ENCODE data around the gene OGFOD2. TPM values are rescaled to one million over a fixed set of nuclear protein-coding genes. Genes with fewer than 3 reads are reported as not detected.
A peak's percentile ranks its signal among the peaks of the same experiment; 100 is the strongest.
"Not testable (repeated sequence)": the region's sequence is repeated elsewhere in the genome, so short reads cannot be mapped to it uniquely, and the experiment has no call there.

The OGFOD2 gene
- total and polyA plus RNA-seq, 4 donors = 8.0 to 18.6 (median 12.3) TPM

DNA sequence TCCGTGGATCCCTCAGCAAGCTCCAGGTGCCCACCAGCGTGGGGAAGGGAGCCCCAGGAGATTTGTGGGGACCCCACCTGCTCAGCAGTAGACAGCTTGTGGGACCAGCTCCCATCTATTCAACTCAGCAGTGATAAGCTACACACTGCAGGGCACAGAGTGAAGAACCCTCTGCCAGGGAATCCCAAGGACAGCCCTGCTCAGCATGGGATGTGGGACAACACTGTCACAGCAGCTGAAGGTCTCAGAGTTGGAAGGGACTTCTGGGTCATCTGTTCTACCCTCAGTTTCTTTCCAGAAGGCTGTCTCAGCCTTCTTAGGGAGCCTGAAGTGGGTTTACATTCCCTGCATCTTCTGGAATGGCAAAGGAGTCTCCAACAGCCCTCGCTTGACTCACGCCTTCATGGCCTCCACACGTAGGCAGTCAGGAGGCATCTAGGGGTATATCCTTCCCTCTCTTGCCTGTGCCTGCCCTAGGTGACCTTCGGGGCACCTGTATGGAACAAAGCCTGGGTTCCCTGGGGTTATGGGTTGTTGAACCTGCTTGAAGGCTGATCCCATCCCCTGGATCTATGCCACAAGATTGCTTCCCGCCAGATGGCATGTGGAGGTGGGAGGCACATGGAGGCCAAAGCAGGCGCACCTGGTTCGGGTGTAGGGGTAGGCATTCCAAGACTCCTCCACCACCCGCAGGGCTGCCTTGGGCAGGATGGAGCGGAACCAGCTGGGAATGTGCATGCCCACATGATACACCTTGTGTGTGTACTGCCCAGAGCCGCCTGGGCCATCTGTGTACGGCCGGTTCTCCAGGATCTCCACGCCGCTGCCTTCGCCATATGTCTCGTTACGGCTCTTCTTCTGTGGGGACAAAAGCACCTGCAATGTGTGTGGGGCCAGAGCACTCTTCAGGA lies 38.4 kb downstream of the OGFOD2 start:
- 98% methylated on average over 19 of the region's 19 CpGs for WGBS
- H3K27me3 ChIP-seq (ENCODE audit: control insufficient read depth in 4 of 4, insufficient read depth in 4 of 4, low read length in 3 of 4) = no peaks in the 10 kb centered on the region
- H3K9ac ChIP-seq (ENCODE audit: low read depth in 1 of 2, low read length in 2 of 2) = no peak overlapping the region
- no peak overlapping the region for H3K27ac ChIP-seq (ENCODE audit: low read depth in 1 of 2, low read length in 2 of 2)
- H3K4me1 ChIP-seq (ENCODE audit: control insufficient read depth in 4 of 4, insufficient read depth in 4 of 4, low read length in 3 of 4) = peaks cover 0 to 3% (median under 1%) of the 10 kb centered on the region in 4 donors
- H3K36me3 ChIP-seq (ENCODE audit: control insufficient read depth in 4 of 4, insufficient read depth in 3 of 4, low read depth in 1 of 4, low read length in 3 of 4) = peaks cover 0 to 32% (median 9%) of the 10 kb centered on the region in 4 donors
- no peaks in the 10 kb centered on the region for H3K9me3 ChIP-seq (ENCODE audit: control insufficient read depth in 4 of 4, low read length in 3 of 4)
- H3K4me3 ChIP-seq (ENCODE audit: low read depth in 1 of 3, low read length in 3 of 3) = no peak overlapping the region
- DNase-seq (ENCODE audit: low spot score) = no peak
- TF ChIP-seq FOXA2 (IDR thresholded peaks at IDR 0.05) (no peak), RAD21 (IDR thresholded peaks at IDR 0.05) (no peak), YY1 (IDR thresholded peaks at IDR 0.05) (no peak), EGR1 (IDR thresholded peaks at IDR 0.05; ENCODE audit: low read depth in 2 of 2) (no peak), FOXA1 (IDR thresholded peaks at IDR 0.05) (no peak)
- TF ChIP-seq, protein P1, sequence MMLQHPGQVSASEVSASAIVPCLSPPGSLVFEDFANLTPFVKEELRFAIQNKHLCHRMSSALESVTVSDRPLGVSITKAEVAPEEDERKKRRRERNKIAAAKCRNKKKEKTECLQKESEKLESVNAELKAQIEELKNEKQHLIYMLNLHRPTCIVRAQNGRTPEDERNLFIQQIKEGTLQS (IDR thresholded peaks at IDR 0.05) = no peak
- TF ChIP-seq, protein P2, sequence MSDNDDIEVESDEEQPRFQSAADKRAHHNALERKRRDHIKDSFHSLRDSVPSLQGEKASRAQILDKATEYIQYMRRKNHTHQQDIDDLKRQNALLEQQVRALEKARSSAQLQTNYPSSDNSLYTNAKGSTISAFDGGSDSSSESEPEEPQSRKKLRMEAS (IDR thresholded peaks at IDR 0.05) = no peak

DNA sequence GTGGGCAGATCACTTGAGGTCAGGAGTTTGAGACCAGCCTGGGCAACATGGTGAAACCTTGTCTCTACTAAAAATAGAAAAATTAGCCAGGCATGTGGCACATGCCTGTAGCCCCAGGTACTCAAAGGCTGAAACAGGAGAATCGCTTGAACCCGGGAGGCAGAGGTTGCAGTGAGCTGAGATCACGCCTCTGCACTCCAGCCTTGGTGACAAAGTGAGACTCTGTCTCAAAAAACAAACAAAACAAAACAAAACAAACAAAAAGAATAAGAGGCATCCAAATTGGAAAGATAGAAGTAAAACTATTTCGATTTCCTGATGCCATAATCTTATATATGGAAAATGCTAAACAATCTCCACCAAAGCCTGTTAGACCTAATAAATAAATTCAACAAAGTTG lies 39.4 kb downstream of the OGFOD2 start:
- H3K36me3 ChIP-seq (ENCODE audit: control insufficient read depth in 4 of 4, insufficient read depth in 3 of 4, low read depth in 1 of 4, low read length in 3 of 4) = peaks cover 0 to 22% (median under 1%) of the 10 kb centered on the region in 4 donors
- not testable (repeated sequence) for H3K27ac ChIP-seq (ENCODE audit: low read depth in 1 of 2, low read length in 2 of 2); DNase-seq (ENCODE audit: low spot score); H3K9me3 ChIP-seq (ENCODE audit: control insufficient read depth in 4 of 4, low read length in 3 of 4); H3K9ac ChIP-seq (ENCODE audit: low read depth in 1 of 2, low read length in 2 of 2); H3K4me3 ChIP-seq (ENCODE audit: low read depth in 1 of 3, low read length in 3 of 3); H3K27me3 ChIP-seq (ENCODE audit: control insufficient read depth in 4 of 4, insufficient read depth in 4 of 4, low read length in 3 of 4); H3K4me1 ChIP-seq (ENCODE audit: control insufficient read depth in 4 of 4, insufficient read depth in 4 of 4, low read length in 3 of 4)
- TF ChIP-seq HNF4A (conservative IDR thresholded peaks at IDR 0.05) = peak in 1 of 2 donors; percentile 58
- TF ChIP-seq RXRA (IDR thresholded peaks at IDR 0.05) = peak in 1 of 2 donors; percentile 57
- 44% methylated on average over 4 of the region's 4 CpGs for WGBS

DNA sequence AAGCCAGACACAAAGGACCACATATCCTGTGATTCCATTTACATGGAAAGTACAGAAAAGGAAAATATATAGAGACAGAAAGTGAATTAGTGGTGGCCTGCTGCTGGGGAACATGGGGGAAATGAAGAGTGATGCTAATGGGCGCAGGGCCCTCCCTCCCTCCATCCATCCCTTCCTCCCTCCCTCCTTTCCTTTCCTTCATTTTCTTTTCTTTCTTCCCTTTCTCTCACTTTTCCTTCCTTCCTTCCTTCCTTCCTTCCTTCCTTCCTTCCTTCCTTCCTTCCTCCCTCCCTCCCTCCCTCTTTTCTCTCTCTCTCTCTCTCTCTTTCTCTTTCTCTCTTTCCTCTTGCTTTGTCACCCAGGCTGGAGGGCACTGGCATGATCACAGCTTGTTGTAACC lies 42.7 kb downstream of the OGFOD2 start:
- H3K36me3 ChIP-seq (ENCODE audit: control insufficient read depth in 4 of 4, insufficient read depth in 3 of 4, low read depth in 1 of 4, low read length in 3 of 4) = peaks cover 0 to 4% (median 0%) of the 10 kb centered on the region in 4 donors
- no peak overlapping the region for H3K4me3 ChIP-seq (ENCODE audit: low read depth in 1 of 3, low read length in 3 of 3)
- TF ChIP-seq FOXA2 (IDR thresholded peaks at IDR 0.05) = no peak
- peaks cover 0 to 8% (median 6%) of the 10 kb centered on the region in 4 donors for H3K4me1 ChIP-seq (ENCODE audit: control insufficient read depth in 4 of 4, insufficient read depth in 4 of 4, low read length in 3 of 4)
- no peak for DNase-seq (ENCODE audit: low spot score)
- H3K9ac ChIP-seq (ENCODE audit: low read depth in 1 of 2, low read length in 2 of 2) = no peak overlapping the region
- WGBS = 98% methylated on average over 1 of the region's 1 CpG
- no peaks in the 10 kb centered on the region for H3K27me3 ChIP-seq (ENCODE audit: control insufficient read depth in 4 of 4, insufficient read depth in 4 of 4, low read length in 3 of 4)
- H3K27ac ChIP-seq (ENCODE audit: low read depth in 1 of 2, low read length in 2 of 2) = no peak overlapping the region
- H3K9me3 ChIP-seq (ENCODE audit: control insufficient read depth in 4 of 4, low read length in 3 of 4) = no peaks in the 10 kb centered on the region

DNA sequence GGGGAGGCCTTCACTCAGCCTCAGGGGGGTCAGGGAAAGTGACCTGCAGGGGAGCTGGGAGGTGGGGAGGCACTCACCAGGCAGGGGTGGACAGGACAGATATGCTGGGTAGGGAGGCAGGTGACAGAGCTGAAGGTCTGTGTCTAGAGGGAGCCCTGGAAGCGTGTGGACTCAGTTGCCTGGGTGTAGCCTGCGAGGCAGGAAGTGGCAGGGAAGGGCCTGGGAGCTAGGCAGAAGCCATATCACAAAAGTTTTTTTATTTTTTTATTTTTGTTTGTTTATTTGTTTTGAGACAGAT lies 44.7 kb downstream of the OGFOD2 start:
- H3K9ac ChIP-seq (ENCODE audit: low read depth in 1 of 2, low read length in 2 of 2) = no peak overlapping the region
- H3K4me3 ChIP-seq (ENCODE audit: low read depth in 1 of 3, low read length in 3 of 3) = no peak overlapping the region
- H3K4me1 ChIP-seq (ENCODE audit: control insufficient read depth in 4 of 4, insufficient read depth in 4 of 4, low read length in 3 of 4) = peaks cover 0 to 10% (median 6%) of the 10 kb centered on the region in 4 donors
- no peaks in the 10 kb centered on the region for H3K27me3 ChIP-seq (ENCODE audit: control insufficient read depth in 4 of 4, insufficient read depth in 4 of 4, low read length in 3 of 4)
- no peaks in the 10 kb centered on the region for H3K9me3 ChIP-seq (ENCODE audit: control insufficient read depth in 4 of 4, low read length in 3 of 4)
- DNase-seq (ENCODE audit: low spot score) = no peak
- H3K27ac ChIP-seq (ENCODE audit: low read depth in 1 of 2, low read length in 2 of 2) = peak overlapping the region in 1 of 2 donors; percentile 2
- no peaks in the 10 kb centered on the region for H3K36me3 ChIP-seq (ENCODE audit: control insufficient read depth in 4 of 4, insufficient read depth in 3 of 4, low read depth in 1 of 4, low read length in 3 of 4)
- 86% methylated on average over 2 of the region's 2 CpGs for WGBS
- no peak for TF ChIP-seq TAF1 (conservative IDR thresholded peaks at IDR 0.05)
- TF ChIP-seq NR2F2 (IDR thresholded peaks at IDR 0.05) = no peak
- TF ChIP-seq, protein P1 (IDR thresholded peaks at IDR 0.05) = no peak
- no peak for TF ChIP-seq EGR1 (IDR thresholded peaks at IDR 0.05; ENCODE audit: low read depth in 2 of 2)
- TF ChIP-seq, protein P2 (IDR thresholded peaks at IDR 0.05) = no peak
- TF ChIP-seq, protein P3, sequence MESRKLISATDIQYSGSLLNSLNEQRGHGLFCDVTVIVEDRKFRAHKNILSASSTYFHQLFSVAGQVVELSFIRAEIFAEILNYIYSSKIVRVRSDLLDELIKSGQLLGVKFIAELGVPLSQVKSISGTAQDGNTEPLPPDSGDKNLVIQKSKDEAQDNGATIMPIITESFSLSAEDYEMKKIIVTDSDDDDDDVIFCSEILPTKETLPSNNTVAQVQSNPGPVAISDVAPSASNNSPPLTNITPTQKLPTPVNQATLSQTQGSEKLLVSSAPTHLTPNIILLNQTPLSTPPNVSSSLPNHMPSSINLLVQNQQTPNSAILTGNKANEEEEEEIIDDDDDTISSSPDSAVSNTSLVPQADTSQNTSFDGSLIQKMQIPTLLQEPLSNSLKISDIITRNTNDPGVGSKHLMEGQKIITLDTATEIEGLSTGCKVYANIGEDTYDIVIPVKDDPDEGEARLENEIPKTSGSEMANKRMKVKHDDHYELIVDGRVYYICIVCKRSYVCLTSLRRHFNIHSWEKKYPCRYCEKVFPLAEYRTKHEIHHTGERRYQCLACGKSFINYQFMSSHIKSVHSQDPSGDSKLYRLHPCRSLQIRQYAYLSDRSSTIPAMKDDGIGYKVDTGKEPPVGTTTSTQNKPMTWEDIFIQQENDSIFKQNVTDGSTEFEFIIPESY (IDR thresholded peaks at IDR 0.05) = no peak
- TF ChIP-seq RXRA (IDR thresholded peaks at IDR 0.05) = no peak
- no peak for TF ChIP-seq YY1 (IDR thresholded peaks at IDR 0.05)
- TF ChIP-seq SP1 (IDR thresholded peaks at IDR 0.05) = no peak
- TF ChIP-seq RAD21 (IDR thresholded peaks at IDR 0.05) = no peak
- no peak for TF ChIP-seq FOXA2 (IDR thresholded peaks at IDR 0.05)
- no peak for TF ChIP-seq FOXA1 (IDR thresholded peaks at IDR 0.05)
- TF ChIP-seq, protein P4, sequence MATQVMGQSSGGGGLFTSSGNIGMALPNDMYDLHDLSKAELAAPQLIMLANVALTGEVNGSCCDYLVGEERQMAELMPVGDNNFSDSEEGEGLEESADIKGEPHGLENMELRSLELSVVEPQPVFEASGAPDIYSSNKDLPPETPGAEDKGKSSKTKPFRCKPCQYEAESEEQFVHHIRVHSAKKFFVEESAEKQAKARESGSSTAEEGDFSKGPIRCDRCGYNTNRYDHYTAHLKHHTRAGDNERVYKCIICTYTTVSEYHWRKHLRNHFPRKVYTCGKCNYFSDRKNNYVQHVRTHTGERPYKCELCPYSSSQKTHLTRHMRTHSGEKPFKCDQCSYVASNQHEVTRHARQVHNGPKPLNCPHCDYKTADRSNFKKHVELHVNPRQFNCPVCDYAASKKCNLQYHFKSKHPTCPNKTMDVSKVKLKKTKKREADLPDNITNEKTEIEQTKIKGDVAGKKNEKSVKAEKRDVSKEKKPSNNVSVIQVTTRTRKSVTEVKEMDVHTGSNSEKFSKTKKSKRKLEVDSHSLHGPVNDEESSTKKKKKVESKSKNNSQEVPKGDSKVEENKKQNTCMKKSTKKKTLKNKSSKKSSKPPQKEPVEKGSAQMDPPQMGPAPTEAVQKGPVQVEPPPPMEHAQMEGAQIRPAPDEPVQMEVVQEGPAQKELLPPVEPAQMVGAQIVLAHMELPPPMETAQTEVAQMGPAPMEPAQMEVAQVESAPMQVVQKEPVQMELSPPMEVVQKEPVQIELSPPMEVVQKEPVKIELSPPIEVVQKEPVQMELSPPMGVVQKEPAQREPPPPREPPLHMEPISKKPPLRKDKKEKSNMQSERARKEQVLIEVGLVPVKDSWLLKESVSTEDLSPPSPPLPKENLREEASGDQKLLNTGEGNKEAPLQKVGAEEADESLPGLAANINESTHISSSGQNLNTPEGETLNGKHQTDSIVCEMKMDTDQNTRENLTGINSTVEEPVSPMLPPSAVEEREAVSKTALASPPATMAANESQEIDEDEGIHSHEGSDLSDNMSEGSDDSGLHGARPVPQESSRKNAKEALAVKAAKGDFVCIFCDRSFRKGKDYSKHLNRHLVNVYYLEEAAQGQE (IDR thresholded peaks at IDR 0.05) = no peak

Data from liver (tissue), 9 donors.